ENCODE data around the gene LRP8.

GRCh38 chr1:53341961-53342707 lies 14.3 kb upstream of the LRP8 start:
- TF ChIP-seq ATF3 (CRISPR knock-in tag; conservative IDR thresholded peaks at IDR 0.05) (no peak), CTCF (IDR thresholded peaks at IDR 0.05) (no peak), CREB1 (CRISPR knock-in tag; IDR thresholded peaks at IDR 0.05) (no peak), JUN (CRISPR knock-in tag; IDR thresholded peaks at IDR 0.05) (no peak), ELF4 (CRISPR knock-in tag; IDR thresholded peaks at IDR 0.05; ENCODE audit: low read depth) (no peak), MAX (CRISPR knock-in tag; IDR thresholded peaks at IDR 0.05) (no peak), FOXP1 (CRISPR knock-in tag; IDR thresholded peaks at IDR 0.05; ENCODE audit: borderline replicate concordance) (no peak), ATF6 (CRISPR knock-in tag; IDR thresholded peaks at IDR 0.05) (no peak)
